IPS DF 4.7 (cell line): ENCODE data around the gene CLRN1.
A peak's percentile ranks its signal among the peaks of the same experiment; 100 is the strongest.

ENCODE experiments used
- DNase-seq: peaks from one replicate; pipeline ENCODE4 v3.0.0-alpha.2; 2013; ENCODE audit warnings: low spot score; ENCODE audit errors: extremely low read depth

The CLRN1 gene

GRCh38 chr3:150922611-150923010 is 49.9 kb downstream of the CLRN1 start:
- no peak for DNase-seq

- no peak for DNase-seq
These were observed 51.3 kb downstream of the CLRN1 start for GRCh38 chr3:150921209-150921608.

- no peak for DNase-seq
These were observed 52.3 kb downstream of the CLRN1 start for GRCh38 chr3:150920236-150920635.

GRCh38 chr3:150917951-150918350 is 54.6 kb downstream of the CLRN1 start:
- no peak for DNase-seq

- no peak for DNase-seq
These were observed 59.2 kb downstream of the CLRN1 start for GRCh38 chr3:150913133-150913922.

- no peak for DNase-seq
These were observed 60.0 kb downstream of the CLRN1 start for GRCh38 chr3:150912501-150912900.

- DNase-seq, result no peak
These were observed 60.8 kb downstream of the CLRN1 start for GRCh38 chr3:150911771-150912170.

- DNase-seq, result no peak
These were observed 66.1 kb downstream of the CLRN1 start for GRCh38 chr3:150906461-150906860.

GRCh38 chr3:150905746-150906145 is 66.8 kb downstream of the CLRN1 start:
- DNase-seq, result no peak

GRCh38 chr3:150905339-150905738 is 67.2 kb downstream of the CLRN1 start, which contains the start of gene MINDY4B:
Gene MINDY4B, minus strand, starts transcription at chr3:150905439. Its CDS starts 0 bp downstream, at chr3:150905439.
- DNase-seq, result no peak

- no peak for DNase-seq
These were observed 69.5 kb downstream of the CLRN1 start for GRCh38 chr3:150902988-150903387.

- no peak for DNase-seq
These were observed 70.7 kb downstream of the CLRN1 start for GRCh38 chr3:150901793-150902192.

- DNase-seq, result no peak
These were observed 73.4 kb downstream of the CLRN1 start for GRCh38 chr3:150899141-150899540.

GRCh38 chr3:150898046-150898754 is 74.3 kb downstream of the CLRN1 start:
- DNase-seq, result no peak

- no peak for DNase-seq
These were observed 74.9 kb downstream of the CLRN1 start for GRCh38 chr3:150897592-150897991.

- no peak for DNase-seq
These were observed 81.7 kb downstream of the CLRN1 start for GRCh38 chr3:150890831-150891230.

GRCh38 chr3:150890295-150890694 is 82.2 kb downstream of the CLRN1 start:
- DNase-seq, result no peak

GRCh38 chr3:150889106-150889505 is 83.4 kb downstream of the CLRN1 start:
- DNase-seq, result peak; percentile 9

GRCh38 chr3:150887031-150887430 is 85.5 kb downstream of the CLRN1 start:
- no peak for DNase-seq

GRCh38 chr3:150885535-150885934 is 87.0 kb downstream of the CLRN1 start:
- no peak for DNase-seq

GRCh38 chr3:150878996-150879575 is 93.4 kb downstream of the CLRN1 start:
- no peak for DNase-seq

- no peak for DNase-seq
These were observed 94.2 kb downstream of the CLRN1 start for GRCh38 chr3:150878290-150878689.
